ENCODE data around the gene ARHGAP35.

- TF ChIP-seq POLR2AphosphoS5 (IDR thresholded peaks at IDR 0.05; ENCODE audit: low read depth) (no peak), CTCF (conservative IDR thresholded peaks at IDR 0.05; ENCODE audit: low read depth in 2 of 2) (no peak), JUNB (IDR thresholded peaks at IDR 0.05; ENCODE audit: unreplicated experiment) (no peak), EZH2 (IDR thresholded peaks at IDR 0.05; ENCODE audit: low read depth, unreplicated experiment) (no peak), NANOG (IDR thresholded peaks at IDR 0.05; ENCODE audit: borderline replicate concordance) (no peak), ZNF462 (CRISPR knock-in tag; IDR thresholded peaks at IDR 0.05) (no peak), REST (IDR thresholded peaks at IDR 0.05; ENCODE audit: unreplicated experiment) (no peak), ETS1 (IDR thresholded peaks at IDR 0.05) (no peak), EZH2phosphoT487 (IDR thresholded peaks at IDR 0.05; ENCODE audit: unreplicated experiment) (no peak), ZNF331 (CRISPR knock-in tag; IDR thresholded peaks at IDR 0.05; ENCODE audit: low read depth) (no peak)
Measured at GRCh38 chr19:46842791-46843190, 18.0 kb upstream of the ARHGAP35 start.
